Stimulated activated CD8-positive, alpha-beta memory T cell treated with anti-CD3 and anti-CD28 coated beads, Interleukin-12 subunit alpha, Interleukin-12 subunit beta, amount 100 ng/mL, for 24 hours (primary cell): Measurements from ENCODE around the gene TECR.
"Not testable (repeated sequence)": the region's sequence is repeated elsewhere in the genome, so short reads cannot be mapped to it uniquely, and the experiment has no call there.

Experiments used
- DNase-seq: peaks from one replicate; pipeline ENCODE4 v3.0.0-alpha.2; 2020; ENCODE audit errors: extremely low read depth

The TECR gene

DNA sequence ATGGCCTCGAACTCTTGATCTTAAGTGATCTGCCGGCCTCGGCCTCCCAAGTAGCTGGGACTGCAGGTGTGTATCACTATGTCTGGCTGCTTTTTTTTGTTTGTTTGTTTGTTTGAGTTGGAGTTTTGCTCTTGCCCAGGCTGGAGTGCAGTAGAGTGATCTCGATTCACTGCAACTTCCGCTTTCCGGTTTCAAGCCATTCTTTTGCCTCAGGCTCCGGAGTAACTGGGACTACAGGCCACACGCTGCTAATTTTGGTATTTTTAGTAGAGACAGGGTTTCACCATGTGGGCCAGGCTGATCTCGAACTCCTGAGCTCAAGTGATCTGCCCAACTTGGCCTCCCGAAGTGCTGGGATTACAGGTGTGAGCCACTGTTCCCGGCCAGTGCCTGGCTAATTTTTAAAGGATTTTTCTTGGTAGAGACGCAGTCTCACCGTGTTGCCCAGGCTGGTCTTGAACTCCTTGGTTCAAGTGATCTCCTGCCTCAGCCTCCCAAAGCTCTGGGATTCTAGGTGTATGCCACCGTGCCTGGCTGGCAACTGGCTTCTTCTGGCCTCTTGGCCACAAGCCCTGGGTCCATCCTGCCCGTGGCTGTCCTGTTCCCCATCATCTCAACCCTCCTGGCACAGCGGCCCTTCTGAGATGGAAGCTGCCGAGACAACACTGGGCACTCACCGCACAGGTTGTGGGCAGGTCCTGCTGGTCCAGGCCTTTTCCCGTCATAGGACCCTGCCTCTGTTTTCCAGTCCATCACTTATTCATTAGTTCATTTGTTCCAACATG lies 11.5 kb downstream of the TECR start:
- no peak for DNase-seq

DNA sequence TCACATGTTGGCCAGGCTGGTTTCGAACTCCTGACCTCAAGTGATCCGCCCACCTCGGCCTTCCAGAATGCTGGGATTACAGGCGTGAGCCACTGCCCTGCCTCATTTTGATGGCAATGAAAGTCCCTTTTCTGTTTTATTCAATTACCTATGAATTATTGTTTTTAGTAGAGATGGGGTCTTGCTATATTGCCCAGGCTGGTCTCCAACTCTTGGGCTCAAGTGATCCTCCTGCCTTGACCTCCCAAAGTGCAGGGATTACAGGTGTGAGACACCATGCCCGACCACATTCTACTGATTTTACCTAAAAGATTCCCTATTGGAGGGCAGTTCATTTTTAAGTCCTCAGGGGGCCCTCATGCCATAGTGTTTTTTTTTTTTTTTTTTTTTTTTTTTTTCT lies 12.6 kb downstream of the TECR start:
- DNase-seq: not testable (repeated sequence)

DNA sequence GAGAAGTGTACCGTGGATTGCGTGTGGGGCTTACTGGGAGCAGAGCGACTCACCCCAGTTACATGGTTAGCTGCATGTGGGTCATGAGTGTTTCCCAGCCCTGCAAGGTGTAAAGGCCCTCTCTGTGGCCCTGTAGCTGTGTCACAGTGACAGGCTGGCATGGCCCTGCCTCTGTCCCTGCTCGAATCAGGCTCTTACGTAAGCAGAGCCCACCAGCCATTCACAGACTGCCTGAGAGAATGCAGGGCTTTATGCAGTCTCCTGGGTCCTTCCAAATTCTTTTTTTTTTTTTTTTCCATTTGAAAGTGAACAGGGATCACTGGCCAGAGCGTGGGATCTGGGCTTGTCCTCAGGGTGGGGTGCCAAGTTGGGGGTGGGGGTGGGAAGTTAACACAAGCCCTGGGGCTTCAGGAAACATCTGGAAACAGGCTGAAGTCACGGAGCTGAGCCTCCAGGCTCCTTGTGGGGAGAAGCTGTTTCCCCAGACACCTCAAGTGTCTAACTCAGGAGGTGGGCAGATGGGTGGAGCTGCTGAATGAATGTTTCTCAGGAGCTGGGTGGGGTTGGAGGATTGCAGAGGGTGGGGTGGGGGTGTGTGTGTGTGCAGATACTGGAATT lies 13.4 kb downstream of the TECR start:
- no peak for DNase-seq

DNA sequence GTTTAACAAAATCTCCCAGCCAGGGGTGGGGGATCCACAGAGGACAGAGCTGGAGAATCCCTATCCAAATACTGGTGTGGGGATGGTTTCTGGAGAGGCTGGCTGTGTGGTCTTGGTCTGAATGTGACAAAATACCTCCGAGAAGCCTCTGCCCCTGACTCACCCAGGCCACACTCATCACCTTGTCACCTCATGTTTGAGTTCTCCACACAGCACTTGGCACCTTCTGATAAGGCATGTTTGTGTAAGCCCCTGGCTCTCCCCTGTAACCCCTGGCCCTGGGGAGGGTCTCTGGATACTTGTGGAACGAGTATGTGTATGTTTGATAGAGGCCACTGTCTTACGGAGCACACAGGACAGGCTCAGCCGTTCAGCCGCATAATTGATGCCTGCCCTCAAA lies 14.7 kb downstream of the TECR start:
- DNase-seq: no peak

DNA sequence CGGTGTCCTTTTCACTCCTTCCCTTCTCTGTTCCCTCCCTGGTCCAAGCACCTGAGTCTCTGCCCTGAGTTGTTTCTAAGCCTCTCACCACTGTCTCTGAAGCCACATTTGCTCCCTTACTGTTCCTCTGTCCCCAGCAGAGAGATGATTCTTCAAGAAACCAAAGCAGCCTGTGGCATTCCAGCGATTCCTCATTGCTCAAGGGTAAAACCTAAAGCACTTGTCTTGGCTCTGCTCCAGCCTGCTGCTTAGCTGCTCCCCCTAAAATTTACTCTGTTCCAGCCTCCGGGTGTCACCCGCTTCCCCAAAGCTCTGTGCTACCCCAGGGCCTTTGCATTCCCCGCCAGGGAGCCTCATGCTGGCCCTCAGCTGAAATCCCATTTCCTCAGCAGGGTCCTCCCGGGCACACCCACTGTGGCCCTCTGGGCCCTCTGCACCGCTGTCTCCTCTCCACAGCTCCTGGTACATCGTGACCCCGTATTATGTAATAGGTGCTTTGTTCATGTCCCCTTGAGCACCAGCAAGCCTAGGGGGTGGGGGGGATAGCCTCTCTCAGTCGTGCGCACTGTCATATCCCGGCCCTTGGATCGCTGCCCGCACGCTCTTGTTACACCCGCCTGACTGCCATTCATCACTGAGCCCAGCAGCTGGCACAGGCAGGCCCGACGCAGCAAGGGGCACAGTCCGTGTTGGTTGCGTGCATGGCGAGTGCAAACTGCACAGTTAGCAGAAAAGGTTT lies 15.8 kb downstream of the TECR start:
- DNase-seq: no peak

DNA sequence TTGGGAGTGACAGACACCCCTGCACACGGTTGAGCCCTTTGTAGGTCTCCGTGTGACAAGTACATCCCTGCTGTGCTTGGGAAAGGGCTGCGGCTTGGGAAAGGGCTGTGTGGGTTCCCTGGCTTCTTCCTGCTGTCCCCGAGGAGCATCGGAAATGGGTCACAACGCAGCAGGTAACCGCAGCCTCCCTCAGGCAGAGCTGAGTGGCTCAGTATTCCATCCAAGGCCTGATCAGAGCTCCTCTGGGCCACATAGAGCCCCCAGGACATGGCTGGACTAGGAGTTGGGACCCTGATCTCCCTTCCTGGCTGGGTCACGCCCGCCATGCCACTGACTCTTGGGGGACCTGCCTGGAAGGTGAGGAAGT lies 16.3 kb downstream of the TECR start:
- no peak for DNase-seq

DNA sequence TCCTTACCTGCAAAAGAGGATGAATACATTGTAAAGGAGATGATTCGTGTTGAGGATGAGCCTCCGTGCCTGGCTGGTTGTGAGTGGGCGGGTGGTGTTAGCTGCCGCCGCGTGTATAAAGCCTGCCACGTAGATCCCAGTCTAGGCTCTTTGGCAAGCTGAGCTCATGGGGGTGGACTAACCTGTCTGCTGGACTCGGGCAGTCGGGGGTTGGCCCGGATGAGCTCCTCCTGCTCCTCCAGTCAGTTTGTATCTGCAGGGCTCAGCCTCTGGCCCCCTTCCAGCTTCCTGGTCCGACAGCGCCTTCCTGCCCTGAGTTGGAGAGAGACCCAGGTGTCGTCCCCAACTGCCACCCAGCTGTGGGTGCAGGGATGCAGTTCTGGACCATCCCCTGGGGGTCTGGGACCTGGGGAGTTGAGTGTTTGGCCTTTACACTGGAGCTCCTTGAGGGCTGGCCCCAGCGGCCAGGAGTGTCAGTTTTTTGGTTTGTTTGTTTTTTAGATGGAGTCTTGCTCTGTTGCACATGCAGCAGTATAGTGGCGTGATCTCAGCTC lies 20.9 kb downstream of the TECR start:
- no peak for DNase-seq

DNA sequence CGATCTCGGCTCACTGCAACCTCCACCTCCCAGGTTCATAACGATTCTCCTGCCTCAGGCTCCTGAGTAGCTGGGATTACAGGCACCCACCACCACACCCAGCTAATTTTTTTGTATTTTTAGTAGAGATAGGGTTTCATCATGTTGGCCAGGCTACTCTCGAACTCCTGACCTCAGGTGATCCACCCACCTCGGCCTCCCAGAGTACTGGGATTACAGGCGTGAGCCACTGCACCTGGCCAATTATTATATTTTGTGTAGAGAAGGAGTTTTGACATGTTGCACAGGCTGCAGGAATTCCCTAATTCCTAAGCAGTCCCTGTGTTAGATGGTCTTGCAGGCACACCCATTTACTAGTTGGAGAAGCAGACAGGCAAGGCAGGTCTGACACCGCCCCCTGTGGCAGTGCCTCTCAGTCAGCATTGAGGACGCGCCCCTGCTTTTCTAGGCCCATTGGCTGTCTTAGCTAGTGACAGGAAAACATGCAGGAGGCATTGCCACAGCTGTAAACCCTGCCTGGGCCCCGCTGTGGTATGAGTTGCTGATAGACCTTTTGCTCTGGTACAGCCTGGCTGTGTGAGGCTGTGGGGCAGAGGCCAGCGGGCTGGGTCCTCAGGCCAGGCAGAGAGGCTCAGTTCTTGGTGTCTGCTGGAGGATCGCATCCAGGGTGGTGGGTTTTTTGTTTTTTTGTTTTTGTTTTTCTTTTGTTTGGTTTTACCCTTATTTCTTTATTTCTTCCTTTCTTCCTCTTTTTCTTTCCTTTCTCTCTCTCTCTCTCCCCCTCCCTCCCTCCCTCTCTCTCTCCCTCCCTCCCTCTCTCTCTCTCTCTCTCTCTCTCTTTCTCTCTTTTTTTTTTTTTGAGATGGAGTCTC lies 22.0 kb downstream of the TECR start:
- DNase-seq: peak; percentile 31

DNA sequence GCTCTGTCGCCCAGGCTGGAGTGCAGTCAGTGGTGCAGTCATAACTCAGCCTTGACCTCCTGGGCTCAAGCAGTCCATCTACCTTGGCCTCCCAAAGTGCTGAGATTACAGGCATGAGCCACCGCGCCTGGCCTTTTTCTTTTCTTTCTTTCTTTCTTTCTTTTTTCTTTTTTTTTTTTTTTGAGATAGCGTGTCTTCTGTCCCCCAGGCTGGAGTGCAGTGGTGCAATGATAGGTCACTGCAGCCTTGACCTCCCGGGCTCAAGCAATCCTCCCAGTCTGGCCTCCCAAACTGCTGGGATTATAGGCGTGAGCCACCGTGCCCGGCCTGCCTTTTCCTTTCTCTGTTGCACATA lies 22.6 kb downstream of the TECR start:
- DNase-seq: not testable (repeated sequence)

DNA sequence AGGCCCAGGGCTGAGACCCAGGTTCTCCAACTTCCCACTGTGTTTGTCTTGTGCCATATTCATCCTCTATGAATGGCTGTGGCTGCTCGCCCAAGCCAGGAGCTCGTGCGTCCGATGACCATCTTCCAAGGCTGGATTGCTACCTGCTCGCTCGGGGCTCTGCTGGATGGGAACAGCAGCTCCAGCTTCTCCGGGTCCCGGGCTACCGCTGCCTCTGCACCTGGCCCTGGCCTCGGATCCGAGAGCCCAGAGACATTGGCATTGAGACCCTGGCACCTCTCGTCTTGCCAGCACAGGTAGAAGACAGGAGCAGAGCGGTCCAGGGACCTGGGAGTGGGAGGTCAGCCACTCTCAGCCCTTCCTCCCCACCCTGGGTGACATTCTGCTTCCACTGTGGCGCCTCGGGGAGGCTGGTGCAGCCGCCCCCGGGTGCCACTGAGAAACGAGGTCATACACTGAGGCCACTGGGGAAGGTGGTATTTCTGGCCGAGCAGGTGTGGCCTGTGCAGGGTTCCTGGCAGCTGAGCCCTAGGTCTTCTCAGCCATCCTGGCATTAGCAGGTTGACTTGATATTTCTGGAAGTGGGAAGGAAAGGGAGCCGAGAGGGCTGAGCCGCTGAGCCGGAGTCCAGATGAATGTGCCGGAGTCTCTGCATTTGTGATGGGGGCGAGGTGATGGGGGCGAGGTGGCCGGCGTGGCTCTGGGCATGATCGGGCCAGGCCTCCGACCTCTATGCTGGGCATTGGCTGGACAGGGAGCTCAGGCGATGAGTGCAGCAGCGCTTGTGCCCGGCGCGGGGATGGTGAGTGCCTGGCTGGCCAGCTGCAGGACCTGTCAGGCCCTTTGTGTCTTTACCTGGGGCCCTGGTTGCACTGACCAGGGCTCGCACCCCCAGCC lies 23.9 kb downstream of the TECR start:
- DNase-seq: no peak

DNA sequence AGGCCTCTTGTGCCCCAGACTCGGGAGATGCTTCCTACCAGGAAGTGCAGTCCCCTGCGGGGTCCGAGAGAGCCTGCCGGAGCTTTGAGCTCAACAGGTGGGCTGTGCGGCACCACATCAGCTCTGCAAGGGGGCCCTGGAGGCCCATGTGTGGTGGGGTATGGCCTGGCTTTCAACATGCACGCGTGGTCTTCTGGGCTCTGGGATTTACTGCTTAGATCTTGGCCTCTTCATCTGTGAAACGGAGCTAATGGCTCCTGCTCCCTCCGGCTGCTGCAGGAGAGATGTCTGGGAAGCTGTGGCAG lies 24.5 kb downstream of the TECR start:
- DNase-seq: no peak

DNA sequence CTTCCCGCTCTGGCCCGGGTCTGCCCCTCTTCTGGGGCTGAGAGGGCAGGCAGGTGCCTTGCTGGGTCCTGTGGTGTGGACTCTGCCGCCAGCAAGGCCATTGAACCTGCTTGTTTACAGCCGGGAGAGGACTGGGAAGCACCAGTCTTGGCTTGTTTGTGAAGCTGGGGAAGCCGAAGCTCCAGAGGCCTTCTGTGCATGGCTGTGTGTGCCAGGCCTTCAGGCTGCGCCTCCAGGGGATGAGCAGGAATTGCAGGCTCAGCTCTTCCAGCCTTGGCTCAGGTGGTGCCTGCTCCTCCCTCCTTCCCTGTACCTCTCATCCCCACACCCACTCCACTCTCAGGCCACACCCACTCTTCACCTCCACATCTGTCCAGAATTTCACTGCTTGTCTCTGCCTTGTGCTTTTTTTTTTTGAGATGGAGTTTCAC lies 25.0 kb downstream of the TECR start:
- no peak for DNase-seq

DNA sequence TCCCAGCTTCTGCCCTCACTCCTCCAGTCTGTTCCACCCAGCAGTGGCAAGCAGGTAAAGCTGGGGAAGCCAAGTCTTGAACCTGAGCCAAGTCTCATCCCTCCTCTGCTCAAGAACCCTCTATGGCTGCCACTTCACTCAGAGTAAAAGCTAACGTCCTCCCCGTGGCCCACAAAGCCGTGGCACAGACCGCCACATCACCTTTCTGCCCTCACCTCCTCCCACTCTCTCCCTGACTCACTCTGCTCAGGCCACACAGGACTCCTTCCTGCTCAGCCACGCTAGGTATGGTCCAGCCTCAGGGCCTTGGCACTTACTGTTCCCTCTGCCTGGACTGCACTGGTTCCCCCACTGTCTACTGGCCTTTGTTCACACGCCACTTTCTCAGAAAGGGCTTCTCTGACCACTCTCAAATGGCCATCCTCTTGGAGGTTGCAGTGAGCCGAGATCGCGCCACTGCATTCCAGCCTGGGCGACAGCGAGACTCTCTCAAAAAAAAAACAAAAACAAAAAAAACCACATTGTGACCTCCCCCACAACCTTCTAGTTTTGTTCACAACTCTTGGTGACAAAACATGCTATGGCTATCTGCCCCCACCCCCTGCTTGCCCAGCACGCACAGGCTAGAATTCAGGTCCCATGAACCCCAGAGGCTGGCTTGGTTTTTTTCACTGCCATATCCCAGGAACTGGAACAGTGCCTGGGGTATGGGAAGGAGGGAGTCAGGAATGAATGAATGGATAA lies 26.7 kb downstream of the TECR start:
- no peak for DNase-seq

DNA sequence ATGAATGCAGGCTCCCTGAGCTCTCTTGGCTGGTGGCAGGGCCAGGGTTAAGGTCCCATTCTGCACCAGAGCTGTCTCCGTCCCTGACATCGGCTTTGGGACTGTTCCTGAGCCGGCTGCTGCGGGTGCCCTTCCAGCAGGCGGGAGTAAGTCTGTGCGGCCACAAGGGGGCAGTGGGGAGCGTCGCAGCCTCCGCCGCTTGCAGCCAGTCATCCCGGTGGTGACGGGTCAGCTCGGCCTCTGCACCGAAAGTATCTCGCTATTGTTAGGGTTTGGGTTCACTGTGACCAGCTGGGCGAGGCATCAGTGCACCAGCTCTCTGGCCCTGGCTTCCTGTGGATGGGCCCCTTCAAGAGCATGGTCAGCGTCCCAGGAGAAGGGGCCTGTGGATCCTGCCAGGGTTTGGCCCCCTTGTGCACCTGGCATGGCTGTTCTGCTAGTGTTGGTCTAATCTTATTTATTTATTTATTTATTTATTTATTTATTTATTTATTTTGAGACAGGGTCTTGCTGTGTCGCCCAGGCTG lies 27.3 kb downstream of the TECR start:
- peak; percentile 41 for DNase-seq

DNA sequence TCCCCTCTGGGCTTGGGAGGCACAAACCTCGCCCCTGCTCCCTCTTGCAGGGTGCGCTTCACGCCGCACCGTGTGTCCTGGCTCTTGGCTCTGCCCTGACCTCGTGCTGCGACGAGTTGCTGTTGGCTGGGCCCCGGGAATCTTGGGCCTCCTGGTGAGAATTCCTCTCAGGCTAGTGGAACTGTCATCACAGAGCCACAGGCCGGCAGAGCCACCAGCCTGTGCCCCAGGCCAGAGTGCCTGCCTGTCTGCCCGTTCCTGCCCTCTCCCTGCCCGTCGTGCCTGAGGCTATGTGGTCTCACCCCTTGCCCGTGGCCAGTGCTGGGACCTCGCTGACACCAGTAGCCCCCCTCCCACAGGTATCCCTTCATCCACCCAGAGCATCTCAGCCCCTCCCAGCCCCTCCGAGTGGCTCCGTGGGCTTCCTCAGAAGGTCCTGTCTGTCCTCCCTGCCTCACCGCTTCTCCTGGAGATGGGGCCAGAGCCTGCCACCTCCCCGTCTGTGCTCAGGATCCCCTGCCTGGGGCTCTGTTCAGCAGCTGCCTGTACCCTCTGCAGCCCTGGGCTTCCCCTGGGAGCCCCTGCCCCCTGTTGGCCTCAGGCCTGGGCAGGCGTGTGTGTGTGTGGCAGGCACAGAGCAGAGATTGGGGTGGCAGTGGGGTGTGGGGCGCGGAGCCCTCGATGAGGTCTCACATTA lies 29.1 kb downstream of the TECR start:
- DNase-seq: no peak

DNA sequence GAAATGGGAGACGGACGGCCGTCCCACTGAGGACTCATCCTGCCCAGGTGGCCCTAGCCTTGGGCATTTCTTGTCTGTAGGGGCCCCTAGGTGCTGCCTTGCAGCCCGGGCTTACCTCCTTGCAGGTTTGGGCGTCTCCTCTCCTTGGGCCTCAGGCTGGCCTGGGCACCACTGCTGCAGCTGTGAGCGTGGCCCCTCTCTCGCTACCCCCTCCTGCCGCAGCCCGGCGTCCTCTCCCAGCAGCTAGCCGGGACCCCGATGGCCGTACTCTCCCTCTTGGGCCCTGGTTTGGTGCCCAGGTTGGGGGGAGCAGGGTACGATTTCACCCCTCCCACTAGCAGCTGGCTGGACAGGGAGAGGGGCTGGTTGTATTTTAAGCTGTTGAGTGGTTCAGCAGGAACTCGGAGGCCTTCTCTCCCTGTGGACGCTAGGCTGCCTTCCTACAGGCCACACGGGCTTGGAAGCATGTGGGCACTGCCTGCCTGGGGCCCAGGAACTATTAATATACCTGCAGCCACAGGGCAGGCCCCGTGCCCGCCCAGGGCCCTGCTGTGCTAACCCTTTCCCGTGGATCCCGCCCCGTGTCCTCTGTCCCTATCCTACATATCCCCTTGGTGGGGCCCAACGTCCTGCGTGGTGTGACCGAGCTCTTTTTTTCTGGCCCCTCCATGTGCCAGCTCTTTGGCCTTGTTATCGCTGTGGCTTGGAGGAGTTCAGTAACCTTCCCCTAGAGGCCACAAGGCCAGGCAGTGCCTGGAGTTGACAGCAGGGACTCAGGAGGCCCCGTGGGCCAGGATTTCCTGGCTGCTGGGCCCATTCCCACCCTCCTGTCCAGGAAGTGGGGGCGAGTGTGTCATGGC lies 30.8 kb downstream of the TECR start:
- DNase-seq: no peak

DNA sequence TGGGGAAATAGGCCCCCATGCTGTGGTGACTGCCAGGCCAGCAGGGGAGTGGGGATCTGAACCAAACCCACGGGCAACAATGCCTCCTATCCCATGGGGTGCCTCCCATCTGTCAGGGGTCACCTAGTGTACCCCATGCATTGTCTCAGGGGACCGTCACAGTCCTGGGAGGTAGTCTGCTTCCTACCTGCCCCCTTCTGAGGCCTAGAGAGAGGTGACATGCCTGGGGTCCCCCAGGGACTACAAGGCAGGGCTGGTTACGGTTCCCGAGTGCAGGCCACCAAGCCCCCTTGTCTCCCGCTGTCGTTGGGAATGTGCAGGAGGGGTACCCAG lies 31.3 kb downstream of the TECR start:
- no peak for DNase-seq

DNA sequence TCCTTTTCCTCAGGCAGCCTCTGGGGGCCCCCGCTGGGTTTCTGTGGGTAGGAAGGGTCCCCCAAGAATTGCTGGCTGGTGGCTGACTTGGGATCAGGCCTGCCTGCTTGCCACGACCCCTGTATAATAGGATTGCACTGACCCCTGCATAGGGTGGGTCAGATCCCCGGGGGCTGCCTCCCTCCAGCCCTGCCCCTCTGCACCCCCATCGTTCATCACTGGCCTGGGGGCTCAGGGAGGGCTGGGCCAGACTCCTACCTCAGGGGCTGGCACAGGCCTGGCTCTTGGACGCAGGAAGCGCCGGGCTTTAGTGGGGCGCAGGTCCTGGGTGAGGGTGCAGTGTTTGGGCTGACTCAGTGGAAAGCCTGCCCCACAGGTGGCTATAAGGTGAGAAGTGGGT lies 31.9 kb downstream of the TECR start:
- DNase-seq: no peak
